ENCODE data around the gene BPIFB2. TPM values are rescaled to one million over a fixed set of nuclear protein-coding genes. Genes with fewer than 3 reads are reported as not detected.
"Not testable (repeated sequence)": the region's sequence is repeated elsewhere in the genome, so short reads cannot be mapped to it uniquely, and the experiment has no call there.

Gene BPIFB2
- polyA plus RNA-seq, 1 donor = not detected

DNA sequence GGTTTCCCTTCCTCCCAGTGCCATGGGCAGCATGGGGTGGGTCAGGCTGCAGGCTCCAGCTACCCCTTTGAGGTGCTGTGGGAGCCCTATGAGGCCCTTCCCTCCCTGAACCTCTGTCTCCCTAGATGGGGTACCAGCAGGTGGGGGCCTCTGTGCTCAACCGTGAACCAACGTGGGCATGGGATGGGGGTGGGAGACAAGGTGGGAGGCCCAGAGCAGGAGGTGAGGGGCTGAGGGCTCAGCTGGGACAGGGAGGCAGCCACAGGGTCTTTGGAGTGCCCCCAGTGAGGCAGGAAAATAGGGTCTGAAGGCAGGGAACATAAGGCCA is 36.6 kb upstream of the BPIFB2 start:
- DNase-seq = no peak

DNA sequence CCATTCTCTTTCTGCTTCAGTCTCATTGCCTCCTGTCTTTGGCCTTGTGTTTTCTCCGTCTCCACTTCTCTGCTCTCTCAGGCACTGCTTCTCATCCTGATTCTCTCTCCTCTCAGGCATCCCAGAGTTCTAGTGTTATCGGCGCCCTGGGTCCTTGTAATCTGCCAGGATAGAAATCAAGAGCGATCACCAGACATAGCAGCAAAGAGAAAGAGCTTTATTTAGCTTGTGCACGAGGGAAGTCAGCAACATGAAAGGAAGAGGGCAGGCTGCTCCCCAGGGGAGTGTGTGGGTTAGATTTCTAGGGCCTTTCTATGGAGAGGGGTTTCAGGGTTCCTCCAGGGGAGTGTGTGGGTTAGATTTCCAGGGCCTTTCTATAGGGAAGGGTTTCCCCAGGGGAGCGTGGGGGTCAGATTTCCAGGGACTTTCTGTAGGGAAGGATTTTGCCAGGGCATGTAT is 35.8 kb upstream of the BPIFB2 start:
- no peak for DNase-seq

DNA sequence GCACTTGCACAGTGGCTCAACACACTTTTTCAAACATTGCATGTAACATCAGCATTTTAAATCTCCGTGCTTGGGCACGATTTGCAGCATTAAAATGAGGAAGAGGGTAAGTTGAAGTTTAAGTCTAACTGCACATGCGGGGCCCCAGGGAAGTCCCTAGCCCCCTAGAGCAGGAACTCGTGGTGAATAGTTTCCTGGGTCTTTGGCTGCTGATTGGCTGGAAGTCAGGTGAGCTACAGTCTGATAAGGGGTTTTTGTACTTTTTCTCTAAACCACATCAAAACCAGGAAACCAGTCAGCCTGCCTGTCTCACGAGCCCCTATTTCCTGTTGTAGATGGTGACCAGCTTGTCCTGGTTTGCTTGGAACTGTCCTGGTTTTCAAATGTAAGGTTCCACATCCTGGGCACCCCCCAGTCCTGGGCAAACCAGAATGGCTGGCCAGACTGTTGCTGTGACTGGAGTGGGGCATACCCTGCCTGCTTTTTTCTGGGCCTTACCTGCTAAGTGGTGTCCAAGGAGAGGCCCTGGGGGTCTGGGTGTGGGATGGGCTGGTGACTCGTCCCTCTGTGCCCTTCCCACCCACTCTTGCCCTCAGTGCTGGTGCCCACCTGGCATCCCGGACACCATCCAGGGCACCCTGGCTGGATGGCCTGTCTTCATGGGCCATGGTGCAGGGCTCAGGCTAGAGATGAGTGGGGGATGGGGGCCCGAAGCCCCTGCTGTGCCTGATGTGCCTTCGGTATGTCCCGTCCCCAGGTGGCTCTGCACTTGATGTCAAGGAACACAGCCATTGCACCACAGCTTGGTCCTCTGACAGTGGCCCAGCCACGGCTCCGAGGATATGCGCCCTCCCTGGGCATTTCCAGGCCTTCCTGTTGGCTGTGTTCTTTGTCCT is 35.1 kb upstream of the BPIFB2 start:
- DNase-seq = no peak

DNA sequence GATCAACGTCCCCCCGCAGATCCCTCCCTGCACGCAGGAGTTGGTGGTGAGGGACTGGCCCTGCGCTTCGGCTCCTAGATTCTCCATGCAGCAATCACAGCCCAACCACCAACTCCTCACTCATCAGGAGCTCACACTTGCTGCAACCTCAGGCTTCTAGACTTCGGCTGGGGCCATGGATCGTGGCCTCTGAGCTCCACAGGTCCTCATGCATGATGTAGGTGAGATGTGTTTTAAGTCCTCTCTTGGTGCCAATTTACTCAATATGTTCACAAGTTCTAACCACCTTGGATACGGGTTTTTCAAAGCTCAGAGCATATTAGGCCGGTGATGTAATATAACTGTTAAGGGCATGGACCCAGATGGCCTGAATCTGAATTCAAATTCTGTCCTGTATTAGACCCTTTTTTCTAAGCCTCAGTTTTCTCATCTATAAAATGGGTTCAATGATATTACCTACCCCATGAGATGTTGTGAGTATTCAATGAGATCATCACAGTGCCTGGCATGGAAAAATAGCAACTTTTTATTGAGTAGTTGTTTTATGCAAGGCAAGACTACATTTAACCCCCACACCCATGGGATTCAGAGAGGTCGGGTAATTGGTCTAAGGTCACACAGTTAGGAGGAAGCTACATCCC is 34.3 kb upstream of the BPIFB2 start:
- no peak for DNase-seq

DNA sequence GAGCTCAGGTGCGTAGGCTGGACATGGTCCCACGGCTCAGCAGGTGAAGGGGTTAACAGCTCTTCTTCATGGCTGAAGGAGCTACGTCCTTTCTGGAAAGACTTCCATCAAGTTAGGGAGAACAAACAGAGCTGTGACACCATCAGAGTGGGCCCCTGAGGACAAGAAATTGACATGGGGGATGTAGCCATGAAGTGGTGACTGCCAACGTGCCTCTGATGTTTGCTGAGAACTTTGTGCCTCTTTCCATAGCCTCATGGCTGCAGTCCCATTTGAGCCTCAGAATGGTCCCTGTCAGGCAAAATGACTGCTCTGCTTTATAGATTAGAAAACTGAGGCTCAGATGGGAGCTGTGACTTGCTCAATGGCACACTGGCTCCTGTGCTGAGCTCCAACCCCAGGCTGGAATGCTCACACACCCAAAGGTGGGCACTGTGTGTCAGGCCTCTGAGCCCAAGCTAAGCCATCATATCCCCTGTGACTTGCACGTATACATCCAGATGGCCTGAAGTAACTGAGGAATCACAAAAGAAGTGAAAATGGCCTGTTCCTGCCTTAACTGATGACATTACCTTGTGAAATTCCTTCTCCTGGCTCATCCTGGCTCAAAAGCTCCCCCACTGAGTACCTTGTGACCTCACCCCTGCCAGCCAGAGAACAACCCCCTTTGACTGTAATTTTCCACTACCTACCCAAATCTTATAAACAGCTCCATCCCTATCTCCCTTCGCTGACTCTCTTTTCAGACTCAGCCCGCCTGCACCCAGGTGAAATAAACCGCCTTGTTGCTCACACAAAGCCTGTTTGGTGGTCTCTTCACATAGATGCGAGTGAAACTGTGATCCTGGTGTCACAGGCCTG is 33.1 kb upstream of the BPIFB2 start:
- DNase-seq = not testable (repeated sequence)

DNA sequence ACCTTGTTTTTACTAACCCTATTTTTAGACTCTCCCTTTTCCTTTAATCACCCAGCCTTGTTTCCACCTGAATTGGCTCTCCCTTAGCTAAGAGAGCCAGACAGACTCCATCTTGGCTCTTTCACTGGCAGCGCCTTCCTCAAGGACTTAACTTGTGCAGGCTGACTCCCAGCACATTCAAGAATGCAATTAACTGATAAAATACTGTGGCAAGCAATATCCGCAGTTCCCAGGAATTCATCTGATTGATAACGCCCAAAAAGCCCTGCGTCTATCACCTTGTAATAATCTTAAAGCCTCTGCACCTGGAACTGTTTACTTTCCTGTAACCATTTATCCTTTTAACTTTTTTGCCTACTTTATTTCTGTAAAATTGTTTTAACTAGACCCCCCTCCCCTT is 32.4 kb upstream of the BPIFB2 start:
- DNase-seq = not testable (repeated sequence)

DNA sequence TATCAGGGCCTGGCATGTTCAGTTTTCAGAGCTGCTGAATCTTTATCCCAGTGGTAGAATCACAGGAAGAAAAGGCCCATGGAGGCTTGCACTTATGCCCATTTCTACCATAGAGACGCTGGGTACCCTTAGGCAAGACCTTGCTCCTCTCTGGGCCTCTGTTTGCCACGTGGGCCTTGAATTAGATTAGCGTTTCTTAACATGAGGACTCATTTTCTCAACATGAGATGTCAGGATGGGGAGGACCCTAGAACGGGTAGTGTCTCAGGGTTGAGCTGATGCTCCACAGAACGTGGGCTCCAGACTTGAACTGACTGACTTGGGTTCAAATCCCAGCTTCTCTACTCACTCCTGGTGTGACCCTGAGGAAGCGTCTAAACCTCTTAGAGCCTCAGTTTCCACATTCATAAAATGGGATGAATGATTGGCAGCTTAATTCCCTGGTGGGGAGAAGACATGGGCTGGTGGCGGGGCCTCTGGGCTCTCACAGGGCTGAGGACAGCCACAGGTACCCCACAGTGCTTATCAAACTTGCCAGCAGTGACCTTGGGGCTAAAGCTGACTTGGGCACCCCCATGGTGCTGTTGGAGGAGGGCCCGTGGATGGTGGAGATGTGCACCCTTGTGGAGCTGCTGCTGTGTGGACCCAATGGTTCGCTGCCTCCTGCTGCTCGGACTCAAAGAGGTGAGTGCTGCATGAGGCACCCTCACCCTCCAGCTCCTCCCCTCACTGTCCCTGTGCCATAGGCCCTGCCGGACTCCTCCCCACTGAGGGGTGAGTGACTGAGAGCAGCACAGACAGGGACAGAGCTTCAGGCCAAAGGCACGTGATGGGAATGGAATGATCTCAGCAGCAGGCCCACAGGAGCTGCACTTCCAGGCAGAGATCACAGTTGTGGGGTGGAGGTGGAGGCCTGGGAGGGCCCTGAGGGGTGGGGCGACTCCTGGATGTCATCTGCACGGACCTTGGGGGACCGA is 31.5 kb upstream of the BPIFB2 start:
- no peak for DNase-seq

DNA sequence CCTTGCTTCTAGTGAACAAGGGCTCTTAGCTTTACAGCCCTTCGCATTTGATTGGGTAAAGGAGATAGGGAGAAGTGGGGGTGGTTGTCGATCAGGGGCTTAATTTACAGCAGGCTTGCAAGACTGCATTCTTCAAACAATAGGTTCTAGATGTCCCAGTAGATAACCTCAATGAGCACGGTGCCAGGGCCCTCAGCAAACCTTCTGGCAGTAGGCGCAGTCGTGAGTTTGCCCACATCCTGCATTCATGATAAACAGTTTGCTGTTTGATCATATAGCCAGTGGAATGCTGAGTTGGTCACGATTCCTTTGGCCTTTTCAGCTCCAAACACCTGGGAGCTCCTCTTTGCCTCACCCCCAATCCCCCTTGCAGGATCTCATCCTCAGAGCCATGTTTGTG is 30.8 kb upstream of the BPIFB2 start:
- DNase-seq = no peak

DNA sequence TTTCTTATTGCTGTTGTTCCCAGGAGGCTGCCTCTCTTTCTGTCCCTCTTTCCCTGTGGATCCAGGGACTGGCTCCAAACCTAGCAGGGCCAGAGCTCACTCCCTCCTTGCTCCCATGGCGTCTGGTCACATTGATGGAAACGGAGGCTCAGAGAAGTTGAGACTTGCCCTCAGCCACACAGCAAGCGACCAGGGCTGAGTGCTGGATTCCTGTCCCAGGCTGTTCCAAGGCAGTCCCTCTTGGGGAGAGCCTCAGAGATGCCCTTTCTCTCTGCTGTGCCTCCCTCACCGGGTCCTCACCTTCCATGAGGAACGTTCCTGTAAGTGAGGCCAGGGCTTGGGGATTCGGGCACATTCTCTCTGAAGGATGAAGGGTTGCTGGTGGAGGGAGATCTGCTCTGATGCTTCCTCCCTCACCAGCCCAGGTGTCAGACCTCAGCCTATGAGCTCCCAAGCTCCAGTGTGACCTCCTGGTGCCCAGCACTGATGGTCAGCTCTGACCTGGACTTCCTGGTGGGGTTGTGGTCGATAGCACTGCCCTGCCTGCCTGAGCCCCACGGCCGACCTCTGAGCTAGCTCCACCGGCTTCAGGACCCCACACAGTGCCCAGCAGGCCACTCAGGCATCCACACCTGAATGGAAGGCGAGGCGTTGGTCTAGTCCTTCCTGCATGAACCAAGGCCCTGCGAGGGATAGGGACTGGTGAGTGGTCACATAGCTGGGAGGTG is 30.1 kb upstream of the BPIFB2 start:
- no peak for DNase-seq

DNA sequence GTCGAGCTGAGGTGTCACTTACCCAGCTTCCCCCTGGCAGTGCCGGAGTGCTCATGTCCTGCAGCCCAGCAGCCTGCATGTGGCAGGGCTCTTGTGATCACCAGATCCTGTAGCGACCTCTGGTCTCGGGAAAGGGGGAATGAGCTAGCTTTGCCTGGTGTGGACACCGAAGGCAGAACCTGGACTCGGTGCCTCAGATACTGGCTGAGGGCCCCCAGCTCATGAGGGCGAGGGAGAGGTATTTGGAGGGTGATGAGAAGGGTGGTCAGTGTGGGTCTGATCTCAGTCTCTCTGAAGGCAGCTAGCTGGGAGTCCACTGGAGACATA is 29.5 kb upstream of the BPIFB2 start:
- no peak for DNase-seq

DNA sequence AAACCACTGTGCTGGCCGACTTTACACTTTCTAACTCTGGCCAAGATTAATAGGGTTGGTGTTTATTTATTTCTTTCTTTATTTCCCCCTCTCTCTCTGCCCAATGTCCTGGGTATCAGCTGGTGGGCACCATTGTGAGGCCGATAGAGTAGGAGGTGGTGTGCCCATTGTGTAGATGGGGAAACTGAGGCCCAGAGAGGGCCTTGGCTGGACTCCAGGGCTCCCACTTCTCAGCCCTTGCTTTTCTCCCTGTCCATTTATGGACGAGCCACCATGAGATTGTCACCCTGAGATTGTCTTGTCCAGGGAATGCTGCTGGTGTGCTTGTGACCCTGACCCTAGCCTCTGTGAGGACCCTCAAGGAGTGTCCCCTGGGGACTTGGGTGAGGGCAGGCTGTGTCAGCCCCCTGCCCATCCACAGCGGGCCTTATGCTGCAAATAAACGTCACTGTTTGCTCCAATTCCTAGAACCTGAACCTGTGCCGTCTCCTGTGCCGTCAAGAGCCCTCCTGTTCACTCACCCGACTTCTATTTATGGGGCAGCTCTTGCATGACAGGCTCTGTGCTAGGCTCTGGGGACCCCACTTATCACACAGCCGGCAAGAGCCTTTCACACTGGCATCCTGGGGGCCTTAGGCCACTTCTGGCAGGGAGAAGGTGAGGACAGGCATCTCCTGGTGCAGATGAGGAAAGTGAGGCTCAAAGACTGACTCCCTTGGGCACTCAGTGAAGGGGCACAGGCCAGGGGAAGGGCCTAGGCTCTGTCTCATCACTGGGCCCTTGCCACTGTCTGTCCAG is 28.1 kb upstream of the BPIFB2 start:
- DNase-seq = no peak

DNA sequence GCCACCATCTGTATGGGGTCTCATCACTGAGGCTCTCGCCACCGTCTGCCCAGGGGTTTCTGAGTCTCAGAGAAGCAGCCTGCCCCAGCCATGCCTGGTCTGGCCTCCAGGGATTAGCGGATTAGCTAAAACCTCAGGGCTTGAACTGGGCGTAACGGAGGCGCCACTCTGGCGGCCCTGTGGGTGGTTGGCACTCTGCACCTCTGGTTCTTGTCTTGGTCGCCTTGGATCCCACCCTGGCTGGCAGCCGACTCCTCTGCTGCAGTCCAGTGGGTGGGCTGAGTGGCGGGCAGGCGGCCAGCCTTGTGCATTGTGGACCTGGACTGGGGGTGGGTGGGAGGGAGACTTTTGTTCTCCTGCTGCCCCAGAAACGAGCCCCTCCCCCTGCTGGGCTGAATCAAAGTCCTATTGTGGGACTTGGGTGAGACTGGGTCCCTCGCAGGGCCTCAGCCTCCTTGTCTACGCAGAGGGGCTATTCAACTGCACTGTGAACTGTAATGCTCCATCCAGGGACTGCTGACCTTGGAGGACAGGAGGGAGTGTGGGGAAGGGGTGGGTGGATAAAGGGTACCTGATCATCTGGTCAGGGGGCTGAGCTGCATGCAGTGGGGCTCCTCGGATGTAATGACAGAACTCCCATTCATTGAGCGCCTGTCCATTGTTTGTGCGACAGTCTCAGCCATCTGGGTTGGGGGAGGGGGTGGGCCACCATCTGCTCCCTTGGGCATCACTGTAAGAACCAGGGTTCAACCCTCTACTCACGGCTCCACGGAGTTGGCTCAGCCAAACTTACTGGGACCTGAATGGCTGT is 27.2 kb upstream of the BPIFB2 start:
- DNase-seq = no peak

DNA sequence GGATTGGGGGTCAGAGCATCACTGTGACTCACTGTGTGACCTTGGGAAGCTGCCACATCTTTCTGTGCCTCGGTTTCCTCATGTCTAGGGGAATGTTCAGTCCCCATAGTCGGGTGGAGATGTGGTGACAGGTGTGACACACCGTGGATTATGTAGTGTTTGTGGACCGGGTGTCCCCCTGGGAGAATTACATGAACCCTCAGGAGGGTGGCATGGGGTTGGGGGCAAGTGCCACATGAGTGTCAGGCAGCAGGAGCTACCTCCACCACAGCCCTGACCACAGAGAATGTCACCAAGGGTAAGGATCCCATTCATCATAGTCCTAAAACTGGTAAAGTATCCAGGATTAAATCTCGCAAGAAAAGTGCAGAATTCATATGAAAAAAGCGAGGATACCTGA is 26.5 kb upstream of the BPIFB2 start:
- no peak for DNase-seq

DNA sequence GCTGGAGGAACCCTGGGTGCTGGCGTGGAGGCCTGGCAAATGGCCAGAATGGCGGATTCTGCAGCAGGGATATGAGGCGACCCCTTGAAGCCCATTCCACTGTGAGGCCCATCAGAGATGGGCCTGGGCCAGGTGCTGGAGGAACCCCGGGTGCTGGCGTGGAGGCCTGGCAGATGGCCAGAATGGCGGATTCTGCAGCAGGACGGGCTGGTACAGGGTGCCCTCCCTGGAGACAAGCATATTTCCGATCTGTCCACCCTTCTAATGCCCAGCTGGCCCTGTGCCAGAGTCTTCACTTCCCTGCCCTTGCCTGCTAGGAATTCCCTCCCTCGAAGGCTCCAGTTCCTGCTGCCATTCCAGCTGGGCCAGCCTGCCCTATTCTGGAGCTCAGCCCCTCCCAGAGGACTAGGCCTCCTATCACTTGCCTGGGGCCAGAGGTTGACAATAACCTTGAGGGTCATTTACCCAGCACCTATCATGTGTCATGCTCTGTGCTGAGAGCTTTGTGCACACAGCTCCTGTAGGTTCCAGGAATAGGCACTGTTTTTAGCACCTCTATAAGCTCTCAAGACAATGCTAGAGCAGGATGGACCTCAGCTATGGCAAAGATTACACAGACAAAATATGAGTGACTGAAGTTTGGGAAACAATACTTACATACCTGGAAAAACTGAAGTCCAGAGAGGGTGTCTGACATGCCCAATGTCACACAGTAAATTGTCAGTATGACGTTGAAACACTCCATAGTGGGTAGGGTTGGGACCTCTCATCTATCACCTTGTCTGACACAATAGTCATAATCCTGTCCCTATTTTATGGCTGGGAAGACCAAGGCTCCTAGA is 24.7 kb upstream of the BPIFB2 start:
- DNase-seq = no peak

DNA sequence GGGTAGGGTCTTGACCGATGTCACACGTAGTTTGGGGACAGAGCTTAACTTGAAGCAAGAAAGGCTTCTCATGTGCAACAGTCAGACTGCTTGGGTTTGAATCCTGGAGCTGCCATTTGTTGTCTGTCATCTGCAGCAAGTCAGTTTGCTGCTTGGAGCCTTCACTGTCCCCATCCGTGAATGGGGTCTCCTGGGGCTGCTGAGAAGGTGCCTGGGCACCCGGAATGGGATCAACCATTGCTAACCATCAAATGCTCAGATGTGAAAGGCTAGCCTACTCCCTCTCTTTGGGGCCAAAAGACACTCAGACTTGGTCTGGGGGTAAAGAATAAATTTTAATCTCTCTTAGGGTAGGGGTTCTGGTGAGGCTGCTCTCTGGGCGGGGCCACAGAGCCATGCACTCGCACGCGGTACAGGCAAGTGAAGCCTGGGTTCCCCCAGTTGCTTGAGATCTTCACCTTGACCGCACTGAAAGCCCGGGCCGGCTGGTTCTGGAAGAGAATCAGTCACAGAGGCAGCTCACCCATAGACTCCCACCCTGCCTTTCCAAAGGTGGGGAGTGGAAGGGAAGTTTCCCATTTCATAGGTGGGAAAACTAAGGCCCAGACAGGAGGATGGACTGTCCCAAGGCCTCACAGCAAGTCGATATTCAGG is 23.9 kb upstream of the BPIFB2 start:
- DNase-seq = no peak

DNA sequence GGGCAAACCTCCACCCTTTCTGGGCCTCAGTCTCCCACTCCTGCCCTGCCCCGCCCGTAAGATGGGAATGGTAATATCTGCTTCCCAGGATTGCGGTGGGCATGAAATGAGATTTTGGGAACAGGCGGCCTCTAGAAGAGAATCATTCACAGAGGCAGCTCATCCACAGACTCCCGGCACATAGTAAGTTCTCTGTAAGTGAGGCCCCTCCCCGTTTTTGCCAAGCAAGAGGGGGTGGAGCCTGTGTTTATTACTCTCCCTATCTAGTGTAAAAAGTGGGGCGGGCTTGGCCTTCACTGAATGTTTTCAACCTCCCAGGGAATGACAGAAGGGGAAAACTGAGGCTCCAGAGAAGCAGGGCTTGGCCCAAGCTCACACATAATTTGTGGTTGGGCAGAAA is 23.3 kb upstream of the BPIFB2 start:
- DNase-seq = no peak

DNA sequence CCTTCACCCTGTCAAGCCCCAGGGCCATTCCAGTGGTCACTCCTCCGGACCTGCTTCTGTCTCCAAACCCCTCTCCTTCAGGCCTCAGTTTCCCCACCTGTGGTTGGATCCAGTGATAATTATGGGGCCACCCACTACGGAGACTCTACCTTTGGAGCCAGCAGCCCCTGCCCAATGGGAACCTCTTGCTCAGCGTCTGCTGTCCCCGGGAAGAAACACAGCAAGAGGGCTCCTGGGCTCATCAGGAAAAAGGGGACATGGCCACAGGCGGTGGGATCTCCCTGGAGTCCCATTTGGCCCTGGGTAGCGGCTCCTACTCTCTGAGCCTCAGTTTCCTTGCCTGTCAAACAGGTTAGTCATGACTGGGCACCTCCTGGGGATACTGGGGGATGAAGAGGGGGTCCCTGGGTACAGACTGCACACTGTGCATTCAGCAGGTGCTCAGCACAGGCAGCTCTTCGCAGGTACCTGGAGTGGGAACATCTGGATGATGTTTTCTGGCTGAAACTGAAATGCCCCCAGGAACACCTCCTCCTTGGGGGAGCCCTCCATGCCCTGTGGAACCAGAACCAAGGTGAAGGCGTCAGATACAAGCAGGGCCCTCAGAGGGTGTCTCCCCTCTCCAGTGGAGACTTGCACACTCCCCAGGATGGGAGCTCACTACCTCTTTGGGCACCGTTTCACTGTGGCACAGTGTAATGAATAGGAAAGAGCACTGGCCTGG is 22.7 kb upstream of the BPIFB2 start:
- DNase-seq = no peak
